Measurements from ENCODE around the gene CYSRT1. TPM values are rescaled to one million over a fixed set of nuclear protein-coding genes. Genes with fewer than 3 reads are reported as not detected.
"Not testable (repeated sequence)": the region's sequence is repeated elsewhere in the genome, so short reads cannot be mapped to it uniquely, and the experiment has no call there.

The CYSRT1 gene
- total and polyA plus RNA-seq, 2 donors (not counting 3 experiments of a cell fraction or from before 2014, with no cell fraction given) = 0.44 to 1.1 TPM

GRCh38 chr9:137237759-137238726, 13.1 kb downstream of the CYSRT1 start:
- POLR2A ChIA-PET = no interaction called here
- no TSS peak for BruUV-seq (replicated peaks)
- peaks cover 5 to 7% of the 10 kb centered on the region in 2 experiments for H3K36me3 ChIP-seq (ENCODE audit: control insufficient read depth in 2 of 2, extremely low read depth in 1 of 2, insufficient read depth in 2 of 2, low read length in 2 of 2)
- dilution Hi-C loops (cut with MboI; ENCODE audit: extremely low pct_ligation_motif_present, low sequenced_read_pairs) (no loop called here), intact Hi-C loops (cut with micrococcal nuclease) (loop anchor here (2.0 to 5.0 kb wide), 2 partner anchors 15 to 451 kb away; partner anchors contain the start of gene RNF208)
- H3K27ac ChIP-seq (ENCODE audit: insufficient read depth, low read depth, low read length) = no peak overlapping the region
- H3K9ac ChIP-seq (replicated peaks; ENCODE audit: extremely low read depth, insufficient read depth, low read length) = no peak overlapping the region
- no peaks in the 10 kb centered on the region for H4K20me1 ChIP-seq (replicated peaks; ENCODE audit: control insufficient read depth, extremely low read depth, insufficient read depth, low read length)
- no peak overlapping the region for H3K4me3 ChIP-seq (replicated peaks in 1 of 3; ENCODE audit: insufficient read depth in 1 of 3, low read depth in 1 of 3, low read length in 3 of 3)
- no peak overlapping the region for H3K4me2 ChIP-seq (ENCODE audit: insufficient read depth, low read length)
- FAIRE-seq = no peak
- H2AFZ ChIP-seq (ENCODE audit: low read depth, low read length) = no peak overlapping the region
- no peaks in the 10 kb centered on the region for H3K9me1 ChIP-seq (replicated peaks; ENCODE audit: control insufficient read depth, extremely low read depth, insufficient read depth, low read length)
- peaks cover 20% of the 10 kb centered on the region for H3K79me2 ChIP-seq (ENCODE audit: control insufficient read depth, insufficient read depth, low read length)
- no peaks in the 10 kb centered on the region for H3K27me3 ChIP-seq (ENCODE audit: control insufficient read depth in 2 of 2, insufficient read depth in 2 of 2, low read length in 2 of 2)
- no peaks in the 10 kb centered on the region for H3K9me3 ChIP-seq (replicated peaks; ENCODE audit: control insufficient read depth, insufficient read depth, low read length)
- TF ChIP-seq CTCF (IDR thresholded peaks at IDR 0.05; ENCODE audit: extremely low read depth in 1 of 2, insufficient read depth in 1 of 2, low read depth in 1 of 2, low read length in 2 of 2) = no peak
- no peak for TF ChIP-seq EZH2 (IDR thresholded peaks at IDR 0.05; ENCODE audit: borderline replicate concordance, low read depth, low read length, severe bottlenecking)
- no peak for TF ChIP-seq MAX (IDR thresholded peaks at IDR 0.05; ENCODE audit: insufficient read depth, insufficient read length)
- TF ChIP-seq POLR2A (IDR thresholded peaks at IDR 0.05; ENCODE audit: low read depth, low read length) = no peak
- no peak for TF ChIP-seq POLR2AphosphoS5 (IDR thresholded peaks at IDR 0.05; ENCODE audit: insufficient read depth, low read depth, low read length)
- no peak for TF ChIP-seq MYC (IDR thresholded peaks at IDR 0.05; ENCODE audit: low read depth, low read length)
- no peak for TF ChIP-seq FOS (IDR thresholded peaks at IDR 0.05; ENCODE audit: borderline replicate concordance, insufficient read depth, low read length)
- no peak for TF ChIP-seq GATA2 (IDR thresholded peaks at IDR 0.05; ENCODE audit: insufficient read depth, insufficient read length, low read depth, low read length)
- TF ChIP-seq JUN (IDR thresholded peaks at IDR 0.05; ENCODE audit: borderline replicate concordance, insufficient read depth, insufficient read length, low read depth) = no peak
- peaks cover 9% of the 10 kb centered on the region for H3K4me1 ChIP-seq (ENCODE audit: control insufficient read depth, extremely low read depth, insufficient read depth, low read length)
- CTCF ChIA-PET = interaction anchor here (1.0 to 2.5 kb wide), 6 partner anchors 13 to 209 kb away, joined by 3 to 63 read pairs (median 10); partner anchors contain the start of genes CYSRT1, NDOR1, NELFB and RNF208
- no peak for DNase-seq (ENCODE audit: low read depth, low spot score)

GRCh38 chr9:137239541-137240200, 14.7 kb downstream of the CYSRT1 start:
- H3K9me1 ChIP-seq (replicated peaks; ENCODE audit: control insufficient read depth, extremely low read depth, insufficient read depth, low read length); dilution Hi-C loops (cut with MboI; ENCODE audit: extremely low pct_ligation_motif_present, low sequenced_read_pairs); H3K27me3 ChIP-seq (ENCODE audit: control insufficient read depth in 2 of 2, insufficient read depth in 2 of 2, low read length in 2 of 2); DNase-seq (ENCODE audit: low read depth, low spot score); H2AFZ ChIP-seq (ENCODE audit: low read depth, low read length); FAIRE-seq; H4K20me1 ChIP-seq (replicated peaks; ENCODE audit: control insufficient read depth, extremely low read depth, insufficient read depth, low read length); H3K9me3 ChIP-seq (replicated peaks; ENCODE audit: control insufficient read depth, insufficient read depth, low read length): not testable (repeated sequence)
- intact Hi-C loops (cut with micrococcal nuclease) = loop anchor here (1.0 to 5.0 kb wide), 3 partner anchors 16 to 452 kb away; partner anchors contain the start of genes NELFB and TPRN
- Histone ChIP-seq H3K36me3 (ENCODE audit: control insufficient read depth in 2 of 2, extremely low read depth in 1 of 2, insufficient read depth in 2 of 2, low read length in 2 of 2) (peaks cover 6 to 16% of the 10 kb centered on the region in 2 experiments), H3K9ac (replicated peaks; ENCODE audit: extremely low read depth, insufficient read depth, low read length) (peak overlapping the region; percentile 62), H3K27ac (ENCODE audit: insufficient read depth, low read depth, low read length) (peak overlapping the region; percentile 71), H3K4me3 (replicated peaks in 1 of 3; ENCODE audit: insufficient read depth in 1 of 3, low read depth in 1 of 3, low read length in 3 of 3) (peak overlapping the region; percentile 51 to 76 (median 65)), H3K4me1 (ENCODE audit: control insufficient read depth, extremely low read depth, insufficient read depth, low read length) (peaks cover 13% of the 10 kb centered on the region), H3K79me2 (ENCODE audit: control insufficient read depth, insufficient read depth, low read length) (peaks cover 25% of the 10 kb centered on the region), H3K4me2 (ENCODE audit: insufficient read depth, low read length) (peak overlapping the region; percentile 71)
- POLR2A ChIA-PET = interaction anchor here (0.5 to 5.0 kb wide), 8 partner anchors 13 to 248 kb away, joined by 4 to 66 read pairs (median 8); partner anchors contain the start of genes ANAPC2, MAN1B1, NELFB and PAXX
- BruUV-seq (replicated peaks) = TSS peak; percentile 19
- CTCF ChIA-PET = interaction anchor here (1.1 to 2.1 kb wide), 7 partner anchors 12 to 193 kb away, joined by 3 to 7 read pairs (median 4); partner anchors contain the start of genes DPP7, NELFB, NRARP and RNF224
